ENCODE results near the gene CXCR4. TPM values are rescaled to one million over a fixed set of nuclear protein-coding genes. Genes with fewer than 3 reads are reported as not detected.

CXCR4 gene
- total and polyA plus RNA-seq, 2 experiments from 2014 or later, result 2.1 TPM

- no peak for TF ChIP-seq JUNB (IDR thresholded peaks at IDR 0.05; ENCODE audit: unreplicated experiment)
Observed at GRCh38 chr2:136133176-136133575, 15.2 kb upstream of the CXCR4 start (continued).

GRCh38 chr2:136132825-136133155 lies 14.8 kb upstream of the CXCR4 start:
- Histone ChIP-seq H3K79me2 (replicated peaks; ENCODE audit: insufficient read depth) (no peaks in the 10 kb centered on the region), H3F3A (replicated peaks; ENCODE audit: low read depth) (no peaks in the 10 kb centered on the region), H3K4me2 (no peak overlapping the region), H3K4me3 (no peak overlapping the region), H3K4me1 (ENCODE audit: insufficient read depth) (peaks cover 4% of the 10 kb centered on the region; the same call in 1 of the 2 replicates), H2AFZ (no peak overlapping the region), H3K27me3 (ENCODE audit: insufficient read depth) (no peaks in the 10 kb centered on the region), H4K20me1 (replicated peaks; ENCODE audit: insufficient read depth) (no peaks in the 10 kb centered on the region), H3K36me3 (ENCODE audit: insufficient read depth) (no peaks in the 10 kb centered on the region), H3K27ac (ENCODE audit: low read depth) (no peak overlapping the region), H3K9me2 (ENCODE audit: insufficient read depth) (0 out of 2 replicates have a peak, but pooled peaks cover 8% of the 10 kb centered on the region)
- Mint-ChIP-seq H3K4me3 (no peak overlapping the region), H3K27ac (no peak overlapping the region), H3K9me3 (no peaks in the 10 kb centered on the region), H3K4me1 (peaks cover 9% of the 10 kb centered on the region), H3K27me3 (ENCODE audit: insufficient read depth, low read depth, poor library complexity) (no peaks in the 10 kb centered on the region), H3K36me3 (ENCODE audit: low read depth) (no peaks in the 10 kb centered on the region)
- no peak for DNase-seq (ENCODE audit: low spot score)
- no peak for ATAC-seq
- TF ChIP-seq NANOG (IDR thresholded peaks at IDR 0.05; ENCODE audit: borderline replicate concordance), result no peak

- no peaks in the 10 kb centered on the region for H3K36me3 Mint-ChIP-seq (ENCODE audit: low read depth)
- H3K4me1 Mint-ChIP-seq, result peaks cover 14% of the 10 kb centered on the region
- Histone ChIP-seq H4K20me1 (replicated peaks; ENCODE audit: insufficient read depth) (no peaks in the 10 kb centered on the region), H3K4me2 (no peak overlapping the region), H3K27me3 (ENCODE audit: insufficient read depth) (no peaks in the 10 kb centered on the region), H3K36me3 (ENCODE audit: insufficient read depth) (no peaks in the 10 kb centered on the region), H3K9me2 (ENCODE audit: insufficient read depth) (0 out of 2 replicates have a peak, but pooled peaks cover 8% of the 10 kb centered on the region), H3F3A (replicated peaks; ENCODE audit: low read depth) (no peaks in the 10 kb centered on the region), H3K79me2 (replicated peaks; ENCODE audit: insufficient read depth) (no peaks in the 10 kb centered on the region), H3K27ac (ENCODE audit: low read depth) (no peak overlapping the region), H3K4me1 (ENCODE audit: insufficient read depth) (peaks cover 5% of the 10 kb centered on the region; the same call in 1 of the 2 replicates), H3K4me3 (no peak overlapping the region), H2AFZ (peak overlapping the region; percentile 69)
- DNase-seq (ENCODE audit: low spot score), result no peak
- H3K27me3 Mint-ChIP-seq (ENCODE audit: insufficient read depth, low read depth, poor library complexity), result no peaks in the 10 kb centered on the region
- no peak for ATAC-seq
- H3K9me3 Mint-ChIP-seq, result no peaks in the 10 kb centered on the region
- H3K27ac Mint-ChIP-seq, result no peak overlapping the region
- no peak overlapping the region for H3K4me3 Mint-ChIP-seq
- TF ChIP-seq EZH2phosphoT487 (IDR thresholded peaks at IDR 0.05; ENCODE audit: unreplicated experiment) (no peak), ETS1 (IDR thresholded peaks at IDR 0.05) (no peak), STAT1 (IDR thresholded peaks at IDR 0.05; ENCODE audit: unreplicated experiment) (no peak), EZH2 (IDR thresholded peaks at IDR 0.05; ENCODE audit: low read depth, unreplicated experiment) (no peak), NANOG (IDR thresholded peaks at IDR 0.05; ENCODE audit: borderline replicate concordance) (no peak), REST (IDR thresholded peaks at IDR 0.05; ENCODE audit: unreplicated experiment) (no peak), ZNF114 (CRISPR knock-in tag; IDR thresholded peaks at IDR 0.05) (no peak), ZNF331 (CRISPR knock-in tag; IDR thresholded peaks at IDR 0.05; ENCODE audit: low read depth) (no peak), CREB1 (CRISPR knock-in tag; IDR thresholded peaks at IDR 0.05; ENCODE audit: low read depth) (no peak), POLR2AphosphoS5 (IDR thresholded peaks at IDR 0.05; ENCODE audit: low read depth) (no peak)
Observed at GRCh38 chr2:136131961-136132824, 14.2 kb upstream of the CXCR4 start.
